IMR-90 (cell line): ENCODE data around the gene PTGES3L. TPM values are rescaled to one million over a fixed set of nuclear protein-coding genes. Genes with fewer than 3 reads are reported as not detected.
A peak's percentile ranks its signal among the peaks of the same experiment; 100 is the strongest.

Experiments
- ATAC-seq: fragments of 200-7000 bp; cut with Tn5 transposase; 2 replicates; pipeline ENCODE4 v1.9.1; 2020; ENCODE audit warnings: low read depth, mild to moderate bottlenecking, moderate library complexity
- BruUV-seq: library from RNA; stranded (reverse); fragments of 400-500 nt; replicated peaks from 2 replicates; lab custom pipeline; 2021; lab: Mats Ljungman, UMichigan
- CTCF ChIA-PET: fragments of 300-600 bp; formaldehyde crosslinking; extraction: SDS; loops from one replicate; lab custom pipeline; 2021; ENCODE audit warnings: antibody characterized with exemption; lab: Yijun Ruan, JAX
- POLR2A ChIA-PET: fragments of 300-600 bp; sonication (Branson Sonifier 250); formaldehyde crosslinking; loops from one replicate; lab custom pipeline; 2022; ENCODE audit warnings: antibody characterized with exemption; ENCODE audit not compliant: unreplicated experiment; lab: Charles Lee
- DNase-seq: peaks from one replicate; pipeline ENCODE4 v3.0.0; 2013
- H2AFZ ChIP-seq: replicated peaks from 2 replicates; pipeline ENCODE3; 2013; ENCODE audit warnings: low read length, mild to moderate bottlenecking; ENCODE audit not compliant: poor library complexity
- H2AK5ac ChIP-seq: 2 replicates; pipeline ENCODE4 v1.6.1; 2013; ENCODE audit warnings: low read depth, low read length, inconsistent platforms
- H2AK9ac ChIP-seq: replicated peaks from 2 replicates; pipeline ENCODE3; 2013; ENCODE audit warnings: mild to moderate bottlenecking, low read depth, low read length, moderate library complexity; ENCODE audit not compliant: poor library complexity
- H2BK120ac ChIP-seq: 2 replicates; pipeline ENCODE4 v1.6.1; 2013; ENCODE audit warnings: low read depth, low read length, inconsistent platforms
- H2BK15ac ChIP-seq: 3 replicates; pipeline ENCODE4 v1.6.1; 2013; ENCODE audit warnings: low read depth, low read length, inconsistent platforms
- H2BK20ac ChIP-seq: 2 replicates; pipeline ENCODE4 v1.6.1; 2013; ENCODE audit warnings: low read depth, mild to moderate bottlenecking, inconsistent platforms, low read length, moderate library complexity
- H2BK5ac ChIP-seq: 2 replicates; pipeline ENCODE4 v1.6.1; 2013; ENCODE audit warnings: mild to moderate bottlenecking, low read depth, low read length, inconsistent platforms; ENCODE audit not compliant: poor library complexity, severe bottlenecking
- H3K14ac ChIP-seq: replicated peaks from 2 replicates; pipeline ENCODE4 v1.6.1; 2013; ENCODE audit warnings: low read depth, low read length, inconsistent platforms
- H3K18ac ChIP-seq: 2 replicates; pipeline ENCODE4 v1.6.1; 2013; ENCODE audit warnings: low read depth, low read length, control low read depth
- H3K23ac ChIP-seq: 2 replicates; pipeline ENCODE4 v1.6.1; 2013; ENCODE audit warnings: low read depth, low read length, inconsistent platforms
- H3K27ac ChIP-seq: 2 replicates; pipeline ENCODE4 v1.5.1; 2013; ENCODE audit warnings: mild to moderate bottlenecking, control low read depth, low read length; ENCODE audit not compliant: insufficient read depth
- H3K27me3 ChIP-seq: 2 replicates; pipeline ENCODE4 v1.6.1; 2013; ENCODE audit warnings: low read length; ENCODE audit not compliant: control insufficient read depth, insufficient read depth
- H3K36me3 ChIP-seq: 2 replicates; pipeline ENCODE4 v1.6.1; 2013; ENCODE audit warnings: low read length, mixed read lengths; ENCODE audit not compliant: control insufficient read depth, insufficient read depth
- H3K4ac ChIP-seq: 2 replicates; pipeline ENCODE4 v1.6.1; 2013; ENCODE audit warnings: low read depth, low read length, inconsistent platforms
- H3K4me1 ChIP-seq: 2 replicates; pipeline ENCODE4 v1.6.1; 2013; ENCODE audit warnings: low read length, mixed read lengths; ENCODE audit not compliant: control insufficient read depth, insufficient read depth
- H3K4me2 ChIP-seq: 2 replicates; pipeline ENCODE4 v1.6.1; 2013; ENCODE audit warnings: low read depth, mild to moderate bottlenecking, control low read depth, low read length, moderate library complexity
- H3K4me3 ChIP-seq: 2 replicates; pipeline ENCODE4 v1.5.1; 2013; ENCODE audit warnings: low read depth, mild to moderate bottlenecking, control low read depth, low read length, moderate library complexity; ENCODE audit not compliant: insufficient read depth
- H3K56ac ChIP-seq: 2 replicates; pipeline ENCODE4 v1.6.1; 2013; ENCODE audit warnings: low read length, inconsistent platforms; ENCODE audit not compliant: insufficient read depth; ENCODE audit errors: extremely low read depth
- H3K79me1 ChIP-seq, 2 experiments: 2 replicates each; pipeline ENCODE4 v1.6.1; 2013; ENCODE audit warnings: low read length in 2 of 2, inconsistent platforms in 1 of 2, low read depth in 1 of 2
- H3K9ac ChIP-seq: 2 replicates; pipeline ENCODE4 v1.6.1; 2013; ENCODE audit warnings: low read depth, low read length, control low read depth
- H3K9me1 ChIP-seq: 2 replicates; pipeline ENCODE4 v1.6.1; 2013; ENCODE audit warnings: low read length, inconsistent platforms; ENCODE audit not compliant: insufficient read depth
- H3K9me3 ChIP-seq: 2 replicates; pipeline ENCODE4 v1.6.1; 2013; ENCODE audit warnings: low read length; ENCODE audit not compliant: control insufficient read depth, insufficient read depth
- H4K20me1 ChIP-seq: 2 replicates; pipeline ENCODE4 v1.6.1; 2013; ENCODE audit warnings: low read length, inconsistent platforms; ENCODE audit not compliant: insufficient read depth
- H4K5ac ChIP-seq: 2 replicates; pipeline ENCODE4 v1.6.1; 2013; ENCODE audit warnings: mild to moderate bottlenecking, low read depth, low read length, control low read depth
- H4K8ac ChIP-seq, 2 experiments: 2 replicates each; pipeline ENCODE4 v1.6.1; 2013; ENCODE audit warnings: low read depth in 2 of 2, low read length in 2 of 2, control low read depth in 1 of 2, inconsistent platforms in 1 of 2
- H4K91ac ChIP-seq: 2 replicates; pipeline ENCODE4 v1.6.1; 2013; ENCODE audit warnings: low read depth, low read length, inconsistent platforms; ENCODE audit not compliant: insufficient read depth
- BHLHE40 ChIP-seq: fragments of 150-350 bp; IDR thresholded peaks from 2 replicates; pipeline ENCODE4 v1.6.1; 2016; ENCODE audit warnings: mild to moderate bottlenecking, low read depth, low read length
- CHD1 ChIP-seq: IDR thresholded peaks from 2 replicates; pipeline ENCODE4 v1.6.1; 2012; ENCODE audit warnings: low read depth, low read length, improper control_type of control experiment
- CTCF ChIP-seq: conservative IDR thresholded peaks from 2 replicates; pipeline ENCODE4 v1.5.1; 2012; ENCODE audit warnings: mild to moderate bottlenecking, low read depth, low read length, improper control_type of control experiment
- ELK1 ChIP-seq: fragments of 150-350 bp; IDR thresholded peaks from 2 replicates; pipeline ENCODE4 v1.6.1; 2016; ENCODE audit warnings: low read depth, mild to moderate bottlenecking, low read length, moderate library complexity, borderline replicate concordance
- FOS ChIP-seq: fragments of 150-350 bp; IDR thresholded peaks from 2 replicates; pipeline ENCODE4 v1.6.1; 2016; ENCODE audit warnings: low read depth, low read length
- MAFK ChIP-seq: IDR thresholded peaks from 2 replicates; pipeline ENCODE4 v1.6.1; 2012; ENCODE audit warnings: low read depth, low read length, improper control_type of control experiment
- MAZ ChIP-seq: IDR thresholded peaks from 2 replicates; pipeline ENCODE4 v1.6.1; 2012; ENCODE audit warnings: low read depth, mild to moderate bottlenecking, low read length, improper control_type of control experiment, moderate library complexity, borderline replicate concordance
- MXI1 ChIP-seq: IDR thresholded peaks from 2 replicates; pipeline ENCODE4 v1.6.1; 2012; ENCODE audit warnings: low read depth, mild to moderate bottlenecking, low read length, moderate library complexity, borderline replicate concordance
- NFE2L2 ChIP-seq: fragments of 150-350 bp; IDR thresholded peaks from 2 replicates; pipeline ENCODE4 v1.6.1; 2016; ENCODE audit warnings: low read depth, mild to moderate bottlenecking, low read length
- RAD21 ChIP-seq: IDR thresholded peaks from 2 replicates; pipeline ENCODE4 v1.6.1; 2012; ENCODE audit warnings: low read length, improper control_type of control experiment
- RCOR1 ChIP-seq: IDR thresholded peaks from 2 replicates; pipeline ENCODE4 v1.6.1; 2012; ENCODE audit warnings: mild to moderate bottlenecking, low read length, improper control_type of control experiment; ENCODE audit not compliant: insufficient replicate concordance
- RFX5 ChIP-seq: IDR thresholded peaks from 2 replicates; pipeline ENCODE4 v1.8.0; 2012; ENCODE audit warnings: low read depth, mild to moderate bottlenecking, low read length, moderate library complexity
- SMC3 ChIP-seq: fragments of 150-350 bp; IDR thresholded peaks from 2 replicates; pipeline ENCODE4 v1.6.1; 2016; ENCODE audit warnings: low read depth, mild to moderate bottlenecking, antibody characterized with exemption, low read length, moderate library complexity
- WGBS, 2 experiments: methylation state at CpG; one replicate each; pipeline versions ENCODE4 v1.1.5 to v1.1.7; 2013; ENCODE audit warnings: missing lambda C conversion rate in 2 of 2; ENCODE audit not compliant: insufficient read length in 1 of 2; ENCODE audit errors: extremely low coverage in 2 of 2; 5-methylcytosine and 5-hydroxymethylcytosine counted together
- dilution Hi-C: fragments of 300-500 bp; cut with HindIII; formaldehyde crosslinking; loops from one replicate; pipeline ENCODE4 v1.14.3; 2018; ENCODE audit warnings: low sequenced_read_pairs; ENCODE audit not compliant: unreplicated experiment
- in situ Hi-C: fragments of 300-500 bp; cut with MboI; formaldehyde crosslinking; loops from 3 replicates; pipeline ENCODE4 v1.14.3; 2019; ENCODE audit warnings: low sequenced_read_pairs, inconsistent platforms, mixed read lengths
- intact Hi-C: fragments of 100-400 bp; cut with micrococcal nuclease; formaldehyde crosslinking; loops from 2 replicates; pipeline ENCODE4 v1.10.0; 2022
- polyA plus RNA-seq, 3 experiments: library from polyadenylated mRNA; depleted of rRNA; stranded (reverse); fragments of >200 nt; gene quantifications; 2 replicates each; pipeline ENCODE4 v1.2.3, GENCODE V29; 2012; ENCODE audit warnings: low replicate concordance in 1 of 3
- total RNA-seq: library from RNA; depleted of rRNA; stranded (reverse); fragments of >200 nt; gene quantifications from 2 replicates; pipeline ENCODE4 v1.2.3, GENCODE V29; 2012

PTGES3L gene
- total and polyA plus RNA-seq, 2 of the 4 experiments (the other 2 are of a cell fraction), result 1.4 to 2.4 TPM

DNA sequence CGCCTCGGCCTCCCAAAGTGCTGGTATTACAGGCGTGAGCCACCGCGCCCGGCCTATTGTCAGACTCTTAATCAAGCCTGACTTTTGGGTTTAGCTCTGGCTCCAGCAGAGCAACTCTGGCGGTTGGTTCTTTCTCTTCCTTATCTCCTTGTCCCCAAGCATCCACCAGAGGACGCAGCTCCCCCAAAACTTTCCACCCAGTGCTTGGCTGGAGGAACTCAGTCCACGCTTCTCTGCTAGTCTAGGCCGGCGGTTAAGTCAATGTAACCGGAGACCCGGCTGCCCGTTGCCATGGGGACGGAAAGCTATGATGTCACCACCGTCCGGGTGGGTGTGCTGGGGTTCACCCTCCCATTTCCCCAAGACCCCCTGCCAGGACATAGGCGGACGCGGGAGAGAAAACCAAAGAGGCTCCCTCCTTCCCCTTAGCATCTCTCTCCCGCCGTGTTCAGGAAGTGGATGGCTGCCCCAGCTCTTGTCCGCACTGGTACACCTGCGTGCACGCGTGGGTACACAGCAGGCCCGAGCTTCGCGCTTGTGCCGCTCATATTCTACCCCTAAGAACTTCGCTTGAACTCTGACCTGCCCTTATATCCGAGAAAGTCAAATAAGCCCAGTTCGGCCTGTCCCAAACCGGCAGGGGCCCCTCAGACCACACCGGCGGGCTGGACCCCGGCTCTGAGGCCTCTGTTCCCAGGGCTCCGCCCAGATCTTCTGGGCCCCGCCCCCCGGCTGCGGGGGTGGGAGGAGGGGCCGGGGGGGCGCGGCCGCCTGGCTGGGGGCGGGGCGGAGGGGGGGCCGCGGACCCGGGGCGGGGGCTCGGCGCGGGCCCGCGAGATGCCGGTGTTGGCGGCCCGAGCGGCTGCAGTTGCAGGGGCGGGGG is 44.8 kb upstream of the PTGES3L start, which contains the start of gene RND2:
RND2 (plus strand) TSS at position 825 of the 883 bp plus-strand sequence. CDS start 117 bp downstream, outside the sequence.
- Histone ChIP-seq H3K4me2 (peak within 1 kb of the TSS; percentile 92), H4K8ac (peak within 1 kb of the TSS in 1 of 2 experiments; percentile 73; a peak in 1 of 4 replicates), H2BK15ac (no peak within 1 kb of the TSS), H2AFZ (peak within 1 kb of the TSS; percentile 99), H3K56ac (no peak within 1 kb of the TSS), H3K4ac (peak within 1 kb of the TSS; percentile 46), H3K9me3 (no peaks in the 10 kb centered on the region), H3K27me3 (peaks cover 4% of the 10 kb centered on the region; the same call in 1 of the 2 replicates), H4K91ac (peak within 1 kb of the TSS; percentile 45; the same call in 1 of the 2 replicates), H3K36me3 (peaks cover 5% of the 10 kb centered on the region; the same call in 1 of the 2 replicates), H3K4me3 (peak within 1 kb of the TSS; percentile 48), H2AK5ac (no peak within 1 kb of the TSS), H3K14ac (no peak within 1 kb of the TSS), H4K5ac (0 out of 2 replicates have a peak within 1 kb of the TSS, but pooled peaks have one; percentile 1), H4K20me1 (0 out of 2 replicates have a peak, but pooled peaks cover 2% of the 10 kb centered on the region), H3K79me1 (peaks cover 7 to 22% of the 10 kb centered on the region in 2 experiments; a peak in 3 of 4 replicates), H2BK120ac (no peak within 1 kb of the TSS), H2AK9ac (peak within 1 kb of the TSS; percentile 96), H2BK5ac (no peak within 1 kb of the TSS), H3K9me1 (peaks cover 6% of the 10 kb centered on the region), H3K9ac (peak within 1 kb of the TSS; percentile 17; the same call in 1 of the 2 replicates), H3K23ac (peak within 1 kb of the TSS; percentile 28; the same call in 1 of the 2 replicates), H2BK20ac (no peak within 1 kb of the TSS), H3K27ac (no peak within 1 kb of the TSS), H3K18ac (no peak within 1 kb of the TSS), H3K4me1 (peaks cover 8% of the 10 kb centered on the region)
- CTCF ChIA-PET, result interaction anchor here (0.5 to 1.6 kb wide), 9 partner anchors 18 to 164 kb away, joined by 3 to 15 read pairs (median 4); partner anchors contain the start of gene BRCA1
- dilution Hi-C loops, result no loop called here
- POLR2A ChIA-PET, result interaction anchor here (1.0 to 1.2 kb wide), 2 partner anchors 147 to 291 kb away, joined by 3 to 4 read pairs; no protein-coding TSS in a partner anchor
- DNase-seq (peak; percentile 96), ATAC-seq (peak; percentile 73)
- intact Hi-C loops, result loop anchor here (1.0 kb wide), 1 partner anchor 147 kb away; the partner anchor contains the start of gene NBR1
- in situ Hi-C loops, result loop anchor here (5.0 kb wide), 1 partner anchor 148 kb away; the partner anchor contains the start of gene NBR1
- no TSS peak for BruUV-seq
- WGBS, 2 experiments, result 4% methylated on average over 24 of the region's 61 CpGs; no CpG with 5 or more reads in 1 of the 2 experiments
- TF ChIP-seq RFX5, result no peak
- TF ChIP-seq FOS, result no peak
- peak; percentile 96 for TF ChIP-seq CTCF
- TF ChIP-seq ELK1, result no peak
- TF ChIP-seq CHD1, result no peak
- TF ChIP-seq NFE2L2, result no peak
- no peak for TF ChIP-seq MAZ
- no peak for TF ChIP-seq RCOR1
- peak; percentile 70 for TF ChIP-seq BHLHE40
- TF ChIP-seq RAD21, result peak; percentile 91
- peak; percentile 99 for TF ChIP-seq MXI1
- peak; percentile 96 for TF ChIP-seq SMC3
- TF ChIP-seq MAFK, result no peak
